HG02870 (cell line): ENCODE measurements around the gene GSTO2.

ENCODE experiments used
- ATAC-seq: cut with Tn5 transposase; IDR thresholded peaks from one replicate; pipeline ENCODE4 v1.9.1; 2021; ENCODE audit warnings: mild to moderate bottlenecking, moderate library complexity; ENCODE audit not compliant: unreplicated experiment

GSTO2 gene

GRCh38 chr10:104324221-104324686, 55.3 kb downstream of the GSTO2 start:
- no peak for ATAC-seq

GRCh38 chr10:104324931-104325330, 55.9 kb downstream of the GSTO2 start:
- ATAC-seq = no peak

GRCh38 chr10:104325436-104326435, 56.8 kb downstream of the GSTO2 start:
- ATAC-seq = no peak

GRCh38 chr10:104326991-104327610, 58.1 kb downstream of the GSTO2 start:
- no peak for ATAC-seq

- ATAC-seq = no peak
These were observed 59.0 kb downstream of the GSTO2 start for GRCh38 chr10:104327745-104328645.

GRCh38 chr10:104328646-104328895, 59.6 kb downstream of the GSTO2 start:
- no peak for ATAC-seq

GRCh38 chr10:104328896-104329710, 60.1 kb downstream of the GSTO2 start:
- ATAC-seq = peak; percentile 46

GRCh38 chr10:104329735-104330134, 60.8 kb downstream of the GSTO2 start:
- ATAC-seq = no peak

GRCh38 chr10:104330168-104331110, 61.5 kb downstream of the GSTO2 start:
- ATAC-seq = no peak

- ATAC-seq = no peak
These were observed 62.3 kb downstream of the GSTO2 start for GRCh38 chr10:104331208-104331838.

- no peak for ATAC-seq
These were observed 63.5 kb downstream of the GSTO2 start for GRCh38 chr10:104332243-104333031.

GRCh38 chr10:104333032-104333727, 64.2 kb downstream of the GSTO2 start:
- no peak for ATAC-seq

- no peak for ATAC-seq
These were observed 64.9 kb downstream of the GSTO2 start for GRCh38 chr10:104333728-104334373.

- ATAC-seq = no peak
These were observed 65.6 kb downstream of the GSTO2 start for GRCh38 chr10:104334561-104334960.

- no peak for ATAC-seq
These were observed 66.1 kb downstream of the GSTO2 start for GRCh38 chr10:104334965-104335650.

GRCh38 chr10:104336821-104337467, 68.0 kb downstream of the GSTO2 start:
- peak; percentile 24 for ATAC-seq
